HT1080 (cell line): Measurements from ENCODE around the gene MYO16. TPM values are rescaled to one million over a fixed set of nuclear protein-coding genes. Genes with fewer than 3 reads are reported as not detected.
A peak's percentile ranks its signal among the peaks of the same experiment; 100 is the strongest.

Experiments used
- DNase-seq: peaks from one replicate; pipeline ENCODE4 v3.0.0-alpha.2; 2015; ENCODE audit warnings: low read depth
- total RNA-seq: library from RNA; depleted of rRNA; stranded (reverse); fragments of >200 nt; shearing (Covaris generic); gene quantifications from 2 replicates; pipeline ENCODE4 v1.2.3, GENCODE V29; 2014

The MYO16 gene
- total RNA-seq, 1 experiment from 2014 or later = not detected

DNA sequence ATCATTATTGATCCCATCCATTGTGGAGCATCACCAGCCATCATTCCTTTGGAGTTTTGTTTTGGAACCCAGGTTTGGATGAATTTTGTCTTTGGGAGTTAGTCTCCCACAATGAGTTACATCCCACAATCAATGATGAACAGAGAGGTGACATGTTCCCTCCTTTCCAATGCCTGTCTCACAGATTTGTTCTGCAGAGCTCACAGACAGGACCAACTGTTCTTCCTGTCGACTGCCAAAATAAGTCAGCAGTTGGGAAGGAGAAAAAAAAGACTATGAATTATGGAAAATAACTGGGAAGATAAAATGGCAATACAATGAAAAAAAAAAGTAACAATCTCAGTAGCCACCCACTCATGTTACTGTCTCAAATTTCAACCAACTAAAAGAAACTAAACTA lies 489.1 kb downstream of the MYO16 start:
- DNase-seq = no peak

DNA sequence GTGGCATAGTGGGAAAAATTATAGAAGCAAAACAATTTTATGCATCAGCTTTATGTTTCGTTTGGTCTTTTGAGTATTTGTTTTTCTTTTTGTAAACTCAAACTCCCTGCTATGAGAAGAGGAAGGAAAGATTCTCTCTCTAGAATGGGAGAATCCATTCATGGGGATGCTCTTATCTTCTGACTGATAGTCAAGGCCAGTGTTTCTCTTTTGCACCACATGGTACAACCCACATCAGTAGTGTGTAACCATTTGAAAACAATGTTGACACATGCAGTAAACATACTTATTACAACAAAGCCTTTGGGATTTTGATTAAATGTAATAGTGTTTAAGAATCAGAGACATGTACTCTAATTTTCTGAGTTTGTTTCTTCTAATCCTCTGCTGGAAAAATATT lies 490.5 kb downstream of the MYO16 start:
- DNase-seq = no peak

DNA sequence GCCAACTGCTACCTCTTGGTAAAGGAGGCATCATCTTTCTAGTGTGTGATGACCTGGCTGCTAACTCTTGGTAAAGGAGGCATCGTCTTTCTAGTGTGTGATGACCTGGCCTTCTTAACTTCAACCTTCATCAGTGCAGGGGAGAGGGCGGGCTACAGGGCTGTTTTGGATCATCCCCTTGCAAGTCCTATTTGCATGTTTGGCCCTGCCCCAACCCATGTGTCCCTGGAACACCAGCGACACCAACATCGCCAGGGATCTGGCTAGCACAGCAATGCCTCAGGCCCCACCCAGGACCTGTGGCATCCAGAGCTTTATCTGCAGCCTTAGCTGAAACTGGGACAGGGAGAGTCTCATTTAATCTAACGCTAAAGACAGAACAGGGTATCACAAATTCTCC lies 492.4 kb downstream of the MYO16 start:
- DNase-seq = no peak

DNA sequence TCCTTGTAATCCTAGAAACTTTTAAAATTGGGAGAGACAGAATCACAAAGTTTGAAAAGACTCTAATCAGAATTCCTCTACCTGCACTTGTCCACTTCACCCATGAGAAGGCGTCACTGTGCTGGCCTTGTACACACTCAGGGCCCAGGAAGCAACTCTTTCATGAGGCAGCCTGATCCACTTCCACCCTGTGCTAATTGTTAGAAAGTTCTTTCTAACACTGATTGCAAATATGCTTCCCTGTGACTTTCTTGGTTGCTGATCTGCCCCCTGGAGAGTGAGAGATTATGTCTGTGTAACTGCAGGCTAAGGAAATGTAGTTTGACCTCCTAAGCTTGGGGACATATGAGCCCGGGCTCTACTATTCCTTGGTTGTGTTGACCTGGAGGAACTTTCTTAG lies 494.6 kb downstream of the MYO16 start:
- no peak for DNase-seq

DNA sequence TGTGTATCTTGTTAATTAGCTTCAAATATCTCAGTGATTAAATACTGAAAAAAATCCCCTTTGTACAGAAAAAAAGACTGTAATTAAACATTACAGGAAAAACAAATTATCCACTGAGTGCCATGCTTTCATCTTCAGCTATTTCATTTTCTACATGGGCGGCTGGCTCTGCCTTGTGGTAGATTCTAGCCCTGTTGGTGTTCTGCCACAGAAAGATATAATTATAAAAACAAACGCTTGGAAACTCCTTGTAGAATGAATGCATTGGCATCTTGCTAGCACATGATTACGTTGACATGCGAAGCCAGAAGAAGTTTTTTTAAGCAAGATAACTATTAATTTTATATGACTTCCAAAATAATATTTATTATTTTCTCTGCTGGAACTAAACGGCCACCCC lies 496.8 kb downstream of the MYO16 start:
- DNase-seq = no peak

DNA sequence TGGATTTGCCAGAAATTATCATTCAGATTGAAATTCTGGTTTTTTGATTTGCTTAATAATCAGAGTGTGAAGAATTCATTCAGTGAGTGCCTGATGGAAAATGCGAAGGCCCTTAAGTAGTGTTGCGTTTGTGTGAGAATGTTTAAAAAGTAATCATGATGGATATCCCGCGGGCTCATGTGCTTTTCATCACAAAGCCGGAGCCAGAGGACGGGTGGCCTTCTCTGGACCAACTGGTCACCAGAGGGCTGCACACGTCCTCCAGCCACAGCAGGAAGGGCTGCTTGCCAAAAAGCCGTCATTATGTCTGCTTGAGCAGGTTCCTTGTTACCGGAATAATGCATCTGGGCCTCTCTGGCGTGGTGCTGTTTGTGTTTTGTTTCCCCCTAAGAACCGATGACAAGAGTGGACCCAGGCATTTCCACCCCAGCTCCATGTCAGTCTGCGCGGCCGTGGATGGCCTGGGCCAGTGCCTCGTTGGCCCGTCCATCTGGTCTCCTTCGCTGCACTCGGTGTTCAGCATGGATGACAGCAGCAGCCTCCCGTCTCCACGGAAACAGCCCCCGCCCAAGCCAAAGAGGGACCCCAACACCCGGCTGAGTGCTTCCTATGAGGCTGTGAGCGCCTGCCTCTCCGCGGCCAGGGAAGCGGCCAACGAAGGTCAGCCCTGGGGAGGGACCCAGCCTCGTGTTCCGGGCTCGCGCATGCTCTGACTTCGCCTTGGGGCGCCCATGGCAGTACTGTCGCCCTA lies 497.7 kb downstream of the MYO16 start:
- DNase-seq = no peak

DNA sequence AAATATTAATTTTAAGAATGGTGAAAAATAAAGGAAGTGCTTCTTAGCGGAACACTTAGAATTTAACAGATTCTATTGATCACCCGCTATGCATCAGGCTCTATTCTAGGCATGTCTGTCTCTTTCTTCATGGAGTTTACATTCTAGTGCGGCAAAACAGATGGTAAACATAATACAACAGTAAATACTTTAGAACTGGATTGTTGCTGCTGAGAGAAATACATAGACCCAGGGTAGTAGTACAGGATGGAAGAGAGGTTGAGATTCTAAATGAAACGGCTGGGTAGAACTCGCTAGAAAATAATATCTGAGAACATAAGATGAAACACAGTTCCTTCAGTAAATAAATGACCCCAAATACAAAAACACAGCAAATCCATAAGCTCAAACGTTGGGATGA lies 498.7 kb downstream of the MYO16 start:
- no peak for DNase-seq

DNA sequence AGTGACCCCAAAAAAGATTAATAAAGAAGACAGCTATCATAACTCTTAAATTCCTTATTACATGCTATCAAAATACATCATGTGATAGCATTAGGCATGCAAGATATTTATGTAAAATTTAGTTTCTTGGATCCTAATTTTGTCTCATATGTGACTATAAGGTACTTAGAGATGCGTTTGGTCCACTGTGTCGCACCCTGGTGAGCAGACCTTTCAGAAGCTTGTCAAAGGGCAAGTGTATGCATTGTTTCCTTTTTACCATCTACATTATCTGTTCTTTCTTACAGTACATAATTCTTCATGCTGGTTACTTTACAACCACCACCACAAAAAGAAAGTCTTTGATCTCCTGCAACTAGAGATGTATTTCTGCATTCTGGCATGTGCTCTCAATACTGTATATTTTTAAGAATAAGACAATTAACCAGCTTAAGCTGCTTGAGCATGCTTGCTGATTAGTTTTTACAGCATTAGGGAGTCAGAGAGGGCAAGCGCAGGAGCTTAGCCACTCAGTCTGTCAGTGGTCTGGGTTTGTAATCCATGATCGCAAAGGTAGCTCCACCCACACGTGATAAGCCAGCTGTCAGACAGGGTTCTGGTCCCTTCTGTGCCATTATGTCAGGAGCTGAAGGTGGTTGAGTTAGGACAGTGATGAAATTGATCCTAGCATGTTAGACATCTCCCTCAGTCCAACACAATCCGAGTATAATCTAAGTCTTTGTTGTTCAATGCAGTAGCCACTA lies 500.9 kb downstream of the MYO16 start:
- no peak for DNase-seq

DNA sequence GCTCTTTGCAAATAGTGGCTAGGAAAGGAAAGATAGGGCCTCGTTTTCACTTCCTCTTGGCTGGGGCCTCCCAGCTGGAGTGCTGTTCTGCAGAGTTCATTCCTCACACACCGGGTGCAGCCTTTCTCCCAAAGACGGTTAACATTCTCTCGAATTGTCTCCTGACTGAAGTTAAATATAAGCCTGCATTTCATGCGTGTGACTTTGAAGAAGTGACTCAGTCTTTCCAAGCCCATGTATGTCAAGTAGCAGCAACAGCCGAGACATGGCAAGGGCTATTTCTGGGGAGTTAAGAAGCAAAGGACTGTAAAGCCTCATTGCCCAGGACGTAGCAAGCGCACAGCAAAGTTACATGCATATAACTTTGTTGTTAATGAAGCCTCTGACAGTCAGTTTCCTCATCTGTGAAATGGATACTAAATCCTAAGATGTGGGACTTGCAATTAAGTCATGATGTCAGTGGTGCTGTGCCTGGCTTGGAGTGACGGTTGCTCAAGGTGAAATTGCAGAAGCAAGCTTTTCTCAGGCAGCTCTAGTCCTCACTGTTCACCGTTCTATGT lies 502.4 kb downstream of the MYO16 start:
- DNase-seq = no peak

DNA sequence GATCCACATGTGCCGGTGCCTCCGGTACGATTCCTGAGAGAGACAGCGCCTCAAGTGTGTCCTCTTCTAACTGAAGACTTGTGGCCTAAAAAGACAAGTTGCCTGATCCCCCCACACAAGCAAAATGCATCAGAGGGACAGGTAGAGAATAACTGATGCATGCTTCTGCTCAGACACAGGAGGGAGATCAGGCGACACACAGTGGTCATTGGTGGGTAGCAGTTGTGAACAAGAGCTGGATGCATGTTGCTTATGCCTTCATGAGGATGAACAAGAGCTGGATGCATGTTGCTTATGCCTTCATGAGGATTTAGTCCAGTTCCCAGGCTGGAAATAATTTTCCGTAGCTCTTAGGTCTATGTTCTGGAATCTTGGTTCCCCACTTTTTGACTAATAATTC lies 505.6 kb downstream of the MYO16 start:
- DNase-seq = no peak

DNA sequence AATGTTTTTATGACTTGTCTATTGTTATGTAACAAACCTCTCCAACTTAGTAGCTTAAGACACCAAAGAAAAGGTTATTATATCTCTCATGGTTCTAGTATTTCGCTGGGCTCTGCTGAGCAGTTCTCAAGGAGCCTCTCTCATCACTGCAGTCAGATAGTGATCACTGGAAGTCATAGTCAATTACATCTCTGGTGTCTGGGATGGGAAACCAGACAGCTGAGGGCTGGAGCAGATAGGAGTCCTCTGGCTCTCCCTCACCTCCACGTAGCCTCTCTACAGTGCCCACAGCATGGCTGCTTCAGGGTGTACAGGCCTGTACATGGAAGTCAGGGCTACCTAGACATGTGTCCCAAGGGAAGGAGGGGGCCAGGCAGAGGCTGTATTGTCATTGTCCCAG lies 507.5 kb downstream of the MYO16 start:
- no peak for DNase-seq

DNA sequence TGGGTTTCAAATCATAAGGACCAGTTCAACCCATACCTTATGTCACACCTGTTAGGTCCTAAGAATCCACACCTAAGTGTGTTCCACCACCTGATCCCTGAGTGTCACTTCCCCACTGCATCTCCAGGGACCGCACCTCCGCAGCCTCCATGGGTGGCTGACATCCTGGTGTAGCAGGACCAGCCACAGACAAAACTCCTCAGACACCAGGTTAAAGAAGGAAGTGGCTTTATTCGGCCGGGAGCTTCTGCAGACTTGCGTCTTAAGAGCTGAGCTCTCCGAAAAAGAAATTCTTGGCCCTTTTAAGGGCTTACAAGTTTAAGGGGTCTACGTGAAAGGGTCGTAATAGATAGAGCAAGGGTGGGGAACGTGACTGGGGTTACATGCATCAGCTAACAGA lies 509.9 kb downstream of the MYO16 start:
- DNase-seq = no peak

DNA sequence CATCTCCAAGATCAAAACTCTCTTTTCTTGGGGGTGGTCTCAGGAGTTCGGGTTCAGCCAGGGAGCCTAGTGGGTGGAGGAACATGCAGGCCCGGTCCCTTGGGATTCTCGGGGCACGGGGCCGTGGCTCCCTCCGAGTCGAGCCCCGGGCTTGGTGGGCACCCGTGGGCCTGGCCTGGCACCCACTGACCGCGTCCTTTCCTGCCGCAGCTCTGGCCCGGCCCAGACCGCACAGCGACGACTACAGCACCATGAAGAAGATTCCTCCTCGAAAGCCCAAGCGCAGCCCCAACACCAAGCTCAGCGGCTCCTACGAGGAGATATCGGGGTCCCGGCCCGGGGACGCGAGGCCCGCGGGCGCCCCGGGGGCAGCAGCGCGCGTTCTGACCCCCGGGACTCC lies 510.6 kb downstream of the MYO16 start:
- no peak for DNase-seq

DNA sequence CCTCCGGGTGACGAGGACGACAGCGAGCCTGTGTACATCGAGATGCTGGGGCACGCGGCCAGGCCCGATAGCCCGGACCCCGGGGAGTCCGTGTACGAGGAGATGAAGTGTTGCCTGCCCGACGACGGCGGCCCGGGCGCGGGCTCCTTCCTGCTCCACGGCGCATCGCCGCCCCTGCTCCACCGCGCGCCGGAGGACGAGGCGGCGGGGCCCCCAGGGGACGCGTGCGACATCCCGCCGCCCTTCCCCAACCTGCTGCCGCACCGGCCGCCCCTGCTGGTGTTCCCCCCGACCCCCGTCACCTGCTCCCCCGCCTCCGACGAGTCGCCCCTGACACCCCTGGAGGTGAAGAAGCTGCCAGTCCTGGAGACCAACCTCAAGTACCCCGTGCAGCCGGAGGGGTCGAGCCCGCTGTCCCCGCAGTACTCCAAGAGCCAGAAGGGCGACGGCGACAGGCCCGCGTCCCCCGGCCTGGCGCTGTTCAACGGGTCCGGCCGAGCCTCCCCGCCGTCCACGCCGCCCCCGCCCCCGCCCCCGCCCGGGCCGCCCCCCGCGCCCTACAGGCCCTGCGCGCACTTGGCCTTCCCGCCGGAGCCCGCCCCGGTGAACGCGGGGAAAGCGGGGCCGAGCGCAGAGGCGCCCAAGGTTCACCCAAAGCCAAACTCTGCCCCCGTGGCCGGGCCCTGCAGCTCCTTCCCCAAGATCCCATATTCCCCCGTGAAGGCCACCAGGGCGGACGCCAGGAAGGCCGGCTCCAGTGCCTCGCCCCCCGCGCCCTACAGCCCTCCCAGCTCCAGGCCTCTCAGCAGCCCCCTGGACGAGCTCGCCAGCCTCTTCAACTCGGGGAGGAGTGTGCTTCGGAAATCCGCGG lies 511.3 kb downstream of the MYO16 start:
- DNase-seq = no peak

DNA sequence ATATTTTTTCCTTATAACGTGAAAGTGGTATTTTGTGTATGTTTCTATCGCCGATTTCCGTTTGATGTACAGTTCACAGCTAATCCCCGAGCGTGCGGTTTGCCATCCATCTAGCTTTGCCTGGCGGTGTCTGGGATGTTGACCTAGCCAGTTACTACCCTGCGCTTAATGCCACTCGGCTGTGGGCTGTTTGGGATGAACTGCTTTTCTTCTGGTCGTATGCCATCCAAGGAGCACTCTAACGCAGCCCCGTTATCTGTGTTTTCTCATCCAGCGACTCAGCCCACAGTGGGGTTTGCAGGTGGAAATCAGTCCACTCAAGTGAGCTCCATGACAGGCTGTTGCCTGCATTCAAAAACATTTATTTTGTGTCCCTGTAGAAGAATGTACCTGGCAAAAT lies 512.3 kb downstream of the MYO16 start:
- no peak for DNase-seq

DNA sequence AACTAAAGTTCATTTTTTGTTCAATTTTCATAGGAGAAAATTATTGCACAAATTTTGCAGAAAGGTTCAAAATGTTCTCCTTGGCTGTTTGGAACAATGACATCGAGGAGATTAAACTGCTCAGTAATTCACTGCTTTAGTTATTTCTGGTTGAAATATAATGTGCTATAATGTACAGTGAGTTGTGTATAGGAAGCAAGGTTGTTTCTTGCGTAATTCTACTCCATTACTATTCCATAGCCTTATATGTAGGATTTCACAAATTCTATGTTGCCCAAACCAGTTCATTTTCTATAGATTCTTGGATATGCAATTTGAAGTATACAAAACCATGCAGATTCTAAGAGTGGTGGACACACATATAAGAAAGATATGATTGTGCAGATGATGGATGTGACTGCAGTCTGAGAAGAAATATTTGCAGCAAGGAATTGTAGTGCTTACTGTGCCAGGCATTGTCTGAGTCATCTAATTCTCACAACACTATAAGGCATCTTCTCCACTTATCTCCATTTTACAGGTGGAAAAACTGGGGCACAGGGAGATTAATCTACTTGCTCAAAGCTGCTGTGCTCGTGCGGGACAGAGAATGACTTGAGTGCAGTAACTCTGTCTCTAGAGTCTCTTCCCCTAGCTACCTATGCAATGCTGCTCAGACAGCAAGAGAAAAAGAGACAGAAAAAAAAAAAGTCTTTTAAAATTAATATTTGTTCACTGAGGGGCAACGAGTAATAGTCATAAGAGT lies 515.5 kb downstream of the MYO16 start:
- no peak for DNase-seq

DNA sequence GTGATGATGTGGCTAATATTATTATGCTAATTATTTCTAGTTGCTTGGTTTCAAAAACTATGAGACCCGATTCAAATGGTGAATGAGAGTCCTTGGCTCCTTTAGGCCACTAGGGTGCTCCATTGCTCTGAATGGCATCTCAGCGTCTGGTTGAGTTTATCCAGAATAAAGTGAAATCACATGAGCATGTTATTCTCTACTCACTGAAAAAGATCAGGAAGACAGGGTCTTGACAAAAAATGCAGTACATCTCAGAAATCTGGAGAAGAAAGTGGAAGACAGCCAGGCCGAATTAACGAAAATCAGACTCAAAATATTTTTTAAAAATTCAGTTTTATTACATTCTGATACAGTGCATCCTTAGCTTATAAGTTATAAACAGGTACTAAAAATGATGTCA lies 516.2 kb downstream of the MYO16 start:
- peak; percentile 65 for DNase-seq

DNA sequence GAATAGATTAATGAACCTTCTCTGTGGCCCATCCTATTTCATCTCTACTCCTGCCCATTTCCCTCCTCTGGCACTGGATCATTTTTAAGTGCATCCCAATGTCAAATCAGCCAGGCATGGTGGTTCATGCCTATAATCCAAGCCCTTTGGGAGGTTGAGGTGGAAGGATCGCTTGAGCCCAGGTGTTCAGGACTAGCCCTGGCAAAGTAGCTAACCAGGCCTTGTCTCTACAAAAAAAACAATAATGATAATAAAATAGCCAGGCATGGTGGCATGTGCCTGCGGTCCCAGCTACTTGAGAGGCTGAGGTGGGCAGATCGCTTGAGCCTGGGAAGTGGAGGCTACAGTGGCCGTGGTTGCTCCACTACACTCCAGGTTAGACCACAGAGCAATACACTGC lies 517.0 kb downstream of the MYO16 start:
- no peak for DNase-seq

DNA sequence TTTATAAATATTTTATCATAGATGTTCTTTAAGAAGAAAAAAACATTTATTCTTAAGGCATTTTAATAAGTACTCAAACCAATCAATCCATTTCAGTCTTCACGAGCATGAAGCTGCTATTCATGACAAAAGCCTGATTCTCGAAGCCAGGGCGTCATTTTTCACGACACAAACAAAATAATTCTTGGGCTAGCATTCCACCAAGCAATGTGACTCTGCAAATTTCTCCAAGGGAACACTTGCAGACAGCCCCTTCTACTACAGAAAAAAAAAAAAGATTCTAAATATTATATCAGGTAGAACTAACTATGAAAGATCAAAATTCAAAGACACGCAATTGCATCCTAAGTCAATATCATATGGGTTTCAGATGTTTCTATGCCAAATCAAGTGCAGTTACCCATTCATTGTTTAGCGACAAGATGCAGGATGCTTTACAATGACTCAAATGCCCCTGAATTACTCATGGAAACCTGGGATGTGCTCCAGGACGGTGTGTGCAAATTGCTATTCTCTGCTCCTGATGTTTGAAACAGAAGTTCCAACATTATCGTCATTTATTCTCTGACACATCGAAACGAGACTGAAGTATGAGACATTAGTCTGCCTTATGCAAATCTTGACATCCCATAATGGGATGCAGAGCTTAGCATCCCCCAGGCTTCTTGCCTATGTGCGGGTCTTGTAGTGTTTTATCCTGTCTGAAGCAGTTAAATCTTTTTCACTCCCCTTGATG lies 517.7 kb downstream of the MYO16 start:
- peak; percentile 94 for DNase-seq

DNA sequence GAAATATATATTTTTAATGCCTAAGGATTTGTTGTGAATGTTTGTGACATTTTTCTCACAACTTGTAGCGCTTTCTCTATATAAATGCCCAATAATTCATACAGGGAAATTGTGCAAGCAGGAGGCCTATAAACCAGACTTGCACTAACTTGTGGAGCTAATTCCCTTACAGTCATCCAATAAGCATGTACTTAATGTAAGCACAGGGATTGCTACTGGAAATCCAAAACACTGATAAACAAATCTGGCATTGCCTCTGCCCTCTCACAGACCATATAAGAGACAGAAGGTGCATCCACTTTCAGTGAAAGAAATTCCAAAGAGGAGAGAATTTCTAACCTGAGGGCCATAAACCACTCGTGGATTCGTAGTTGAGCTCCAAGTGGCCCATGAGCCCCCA lies 518.8 kb downstream of the MYO16 start:
- no peak for DNase-seq
